H9 (cell line): ENCODE results near the gene SPPL3. TPM values are rescaled to one million over a fixed set of nuclear protein-coding genes. Genes with fewer than 3 reads are reported as not detected.

Source experiments
- DNase-seq: peaks from one replicate; pipeline ENCODE4 v3.0.0-alpha.2; 2017
- H2AFZ ChIP-seq: one replicate; pipeline ENCODE4 v1.6.1; 2013; ENCODE audit warnings: mild to moderate bottlenecking, low read length, control low read depth, moderate library complexity
- H2AK5ac ChIP-seq: 2 replicates; pipeline ENCODE4 v1.6.1; 2013; ENCODE audit warnings: low read length, control low read depth, mixed read lengths; ENCODE audit not compliant: insufficient read length
- H2BK120ac ChIP-seq: one replicate; pipeline ENCODE4 v1.6.1; 2013; ENCODE audit warnings: low read depth, mild to moderate bottlenecking, low read length, control low read depth, inconsistent platforms; ENCODE audit not compliant: poor library complexity, severe bottlenecking
- H2BK12ac ChIP-seq: 2 replicates; pipeline ENCODE4 v1.6.1; 2013; ENCODE audit warnings: low read length, control low read depth, mixed read lengths, low read depth; ENCODE audit not compliant: insufficient read length
- H2BK15ac ChIP-seq: 2 replicates; pipeline ENCODE4 v1.6.1; 2013; ENCODE audit warnings: low read depth, low read length, control low read depth
- H2BK20ac ChIP-seq: one replicate; pipeline ENCODE4 v1.6.1; 2013; ENCODE audit warnings: low read depth, mild to moderate bottlenecking, low read length, control low read depth, inconsistent platforms; ENCODE audit not compliant: poor library complexity, severe bottlenecking
- H2BK5ac ChIP-seq: 2 replicates; pipeline ENCODE4 v1.6.1; 2013; ENCODE audit warnings: low read length, control low read depth, mixed read lengths; ENCODE audit not compliant: insufficient read length
- H3K14ac ChIP-seq: 2 replicates; pipeline ENCODE4 v1.6.1; 2013; ENCODE audit warnings: low read length, control low read depth; ENCODE audit not compliant: insufficient read depth
- H3K18ac ChIP-seq: 2 replicates; pipeline ENCODE4 v1.6.1; 2013; ENCODE audit warnings: low read depth, mild to moderate bottlenecking, mixed read lengths, low read length, control low read depth; ENCODE audit not compliant: insufficient read length
- H3K23ac ChIP-seq: 2 replicates; pipeline ENCODE4 v1.6.1; 2013; ENCODE audit warnings: low read length, control low read depth, mixed read lengths, low read depth; ENCODE audit not compliant: insufficient read length
- H3K23me2 ChIP-seq: 2 replicates; pipeline ENCODE4 v1.6.1; 2013; ENCODE audit warnings: low read depth, mild to moderate bottlenecking, mixed read lengths, low read length, control low read depth; ENCODE audit not compliant: insufficient read length, poor library complexity, severe bottlenecking
- H3K27ac ChIP-seq: 2 replicates; pipeline ENCODE4 v1.5.1; 2013; ENCODE audit warnings: low read length, control low read depth, mixed read lengths, low read depth; ENCODE audit not compliant: insufficient read length
- H3K27me3 ChIP-seq: 2 replicates; pipeline ENCODE4 v1.6.1; 2013; ENCODE audit warnings: low read length, control low read depth, inconsistent platforms; ENCODE audit not compliant: insufficient read depth
- H3K4ac ChIP-seq: 2 replicates; pipeline ENCODE4 v1.6.1; 2013; ENCODE audit warnings: low read depth, mild to moderate bottlenecking, control low read depth, inconsistent platforms, low read length, moderate library complexity
- H3K4me1 ChIP-seq: 2 replicates; pipeline ENCODE4 v1.6.1; 2013; ENCODE audit warnings: low read length, control low read depth, inconsistent platforms; ENCODE audit not compliant: insufficient read depth
- H3K4me2 ChIP-seq: 2 replicates; pipeline ENCODE4 v1.6.1; 2013; ENCODE audit warnings: low read length, control low read depth, mixed read lengths; ENCODE audit not compliant: insufficient read length, insufficient read depth
- H3K56ac ChIP-seq: 2 replicates; pipeline ENCODE4 v1.6.1; 2013; ENCODE audit warnings: low read depth, mild to moderate bottlenecking, mixed read lengths, low read length, control low read depth; ENCODE audit not compliant: insufficient read length
- H3K79me1 ChIP-seq: 2 replicates; pipeline ENCODE4 v1.6.1; 2013; ENCODE audit warnings: low read depth, mild to moderate bottlenecking, moderate library complexity, low read length, control low read depth, inconsistent platforms; ENCODE audit not compliant: insufficient read depth, poor library complexity, severe bottlenecking
- H3K79me2 ChIP-seq: 2 replicates; pipeline ENCODE4 v1.6.1; 2013; ENCODE audit warnings: low read length, control low read depth, inconsistent platforms; ENCODE audit not compliant: insufficient read depth
- H3K9ac ChIP-seq: 2 replicates; pipeline ENCODE4 v1.6.1; 2013; ENCODE audit warnings: low read length, control low read depth, mixed read lengths; ENCODE audit not compliant: insufficient read length; ENCODE audit errors: extremely low read depth
- H3K9me3 ChIP-seq: one replicate; pipeline ENCODE4 v1.6.1; 2013; ENCODE audit warnings: low read depth, low read length, inconsistent platforms; ENCODE audit not compliant: control insufficient read depth
- H3T11ph ChIP-seq: one replicate; pipeline ENCODE4 v1.6.1; 2013; ENCODE audit warnings: mild to moderate bottlenecking, low read length, control low read depth, inconsistent platforms
- H4K20me1 ChIP-seq: one replicate; pipeline ENCODE4 v1.6.1; 2013; ENCODE audit not compliant: control insufficient read depth, insufficient read length, insufficient read depth
- H4K5ac ChIP-seq: 2 replicates; pipeline ENCODE4 v1.6.1; 2013; ENCODE audit warnings: low read depth, mild to moderate bottlenecking, mixed read lengths, low read length, control low read depth; ENCODE audit not compliant: insufficient read length
- H4K8ac ChIP-seq: replicated peaks from 2 replicates; pipeline ENCODE4 v1.6.1; 2013; ENCODE audit warnings: low read length, control low read depth, mixed read lengths, low read depth; ENCODE audit not compliant: insufficient read length
- H4K91ac ChIP-seq: 2 replicates; pipeline ENCODE4 v1.6.1; 2013; ENCODE audit warnings: low read depth, mild to moderate bottlenecking, moderate library complexity, mixed read lengths, low read length, control low read depth; ENCODE audit not compliant: insufficient read length
- H3K27ac Mint-ChIP-seq, 3 experiments: 2 replicates in 2 of 3; 3 replicates in 1 of 3; pipeline ENCODE4 v1.8.0; 2020 to 2021; ENCODE audit warnings: mixed read lengths in 3 of 3, mild to moderate bottlenecking in 1 of 3, moderate library complexity in 1 of 3
- H3K27me3 Mint-ChIP-seq: 2 replicates; pipeline ENCODE4 v1.8.0; 2021; ENCODE audit warnings: low read depth, mild to moderate bottlenecking, moderate library complexity, mixed read lengths
- H3K36me3 Mint-ChIP-seq, 3 experiments: 2 replicates in 2 of 3; 3 replicates in 1 of 3; pipeline ENCODE4 v1.8.0; 2020 to 2021; ENCODE audit warnings: low read depth in 3 of 3, mixed read lengths in 3 of 3; ENCODE audit not compliant: insufficient read depth in 1 of 3
- H3K4me1 Mint-ChIP-seq, 2 experiments: 2 replicates each; pipeline ENCODE4 v1.8.0; 2020; ENCODE audit warnings: mixed read lengths in 2 of 2
- H3K4me3 Mint-ChIP-seq, 2 experiments: 2 replicates in 1 of 2; 3 replicates in 1 of 2; pipeline ENCODE4 v1.8.0; 2020 to 2021; ENCODE audit warnings: mild to moderate bottlenecking in 2 of 2, mixed read lengths in 2 of 2, moderate library complexity in 1 of 2
- H3K9me3 Mint-ChIP-seq, 2 experiments: 2 replicates in 1 of 2; 3 replicates in 1 of 2; pipeline ENCODE4 v1.8.0; 2020; ENCODE audit warnings: mild to moderate bottlenecking in 2 of 2, mixed read lengths in 2 of 2, moderate library complexity in 1 of 2
- total RNA-seq: library from RNA; stranded (reverse); gene quantifications from 2 replicates; pipeline ENCODE4 v1.2.1, GENCODE V29; 2021
- TF ChIP-seq, protein P1 (sequence below): fragments of 200-600 bp; sonication (generic); conservative IDR thresholded peaks from 3 replicates; pipeline ENCODE4 v1.8.0; 2021; ENCODE audit warnings: antibody characterized with exemption, mild to moderate bottlenecking

SPPL3 gene
- total RNA-seq, 1 experiment from 2014 or later: 46.3 TPM

DNA sequence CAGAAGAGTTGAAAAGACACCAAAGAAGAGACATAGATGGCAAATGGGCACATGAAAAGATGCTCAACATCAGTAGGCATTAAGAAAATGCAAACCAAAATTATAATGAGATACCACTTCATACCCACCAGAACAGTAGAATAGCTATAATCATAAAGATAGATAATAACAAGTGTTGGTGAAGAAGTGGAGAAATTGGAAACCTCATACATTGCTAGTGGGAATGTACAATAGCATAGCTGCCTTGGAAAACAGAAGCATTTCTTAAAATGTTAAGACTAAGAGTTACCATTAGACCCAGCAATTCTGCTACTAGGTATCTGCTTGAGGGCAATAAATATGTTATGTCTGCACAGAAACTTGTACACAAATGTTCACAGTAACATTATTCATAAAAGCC, 99.7 kb downstream of the SPPL3 start:
- H3K79me2 ChIP-seq: no peaks in the 10 kb centered on the region
- H2BK15ac ChIP-seq: no peak overlapping the region
- no peak overlapping the region for H2BK120ac ChIP-seq
- no peaks in the 10 kb centered on the region for H4K20me1 ChIP-seq
- no peak overlapping the region for H3K27ac Mint-ChIP-seq
- H3K9ac ChIP-seq: no peak overlapping the region
- TF ChIP-seq, protein P1, sequence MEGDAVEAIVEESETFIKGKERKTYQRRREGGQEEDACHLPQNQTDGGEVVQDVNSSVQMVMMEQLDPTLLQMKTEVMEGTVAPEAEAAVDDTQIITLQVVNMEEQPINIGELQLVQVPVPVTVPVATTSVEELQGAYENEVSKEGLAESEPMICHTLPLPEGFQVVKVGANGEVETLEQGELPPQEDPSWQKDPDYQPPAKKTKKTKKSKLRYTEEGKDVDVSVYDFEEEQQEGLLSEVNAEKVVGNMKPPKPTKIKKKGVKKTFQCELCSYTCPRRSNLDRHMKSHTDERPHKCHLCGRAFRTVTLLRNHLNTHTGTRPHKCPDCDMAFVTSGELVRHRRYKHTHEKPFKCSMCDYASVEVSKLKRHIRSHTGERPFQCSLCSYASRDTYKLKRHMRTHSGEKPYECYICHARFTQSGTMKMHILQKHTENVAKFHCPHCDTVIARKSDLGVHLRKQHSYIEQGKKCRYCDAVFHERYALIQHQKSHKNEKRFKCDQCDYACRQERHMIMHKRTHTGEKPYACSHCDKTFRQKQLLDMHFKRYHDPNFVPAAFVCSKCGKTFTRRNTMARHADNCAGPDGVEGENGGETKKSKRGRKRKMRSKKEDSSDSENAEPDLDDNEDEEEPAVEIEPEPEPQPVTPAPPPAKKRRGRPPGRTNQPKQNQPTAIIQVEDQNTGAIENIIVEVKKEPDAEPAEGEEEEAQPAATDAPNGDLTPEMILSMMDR: no peak
- no peak overlapping the region for H3K4me3 Mint-ChIP-seq
- H3K56ac ChIP-seq: no peak overlapping the region
- no peak overlapping the region for H4K91ac ChIP-seq
- no peak overlapping the region for H3K4ac ChIP-seq
- H3K23me2 ChIP-seq: no peaks in the 10 kb centered on the region
- peaks cover 5% of the 10 kb centered on the region; the same call in 1 of the 2 replicates for H3K4me1 ChIP-seq
- peaks cover 20 to 22% of the 10 kb centered on the region in 2 experiments for H3K4me1 Mint-ChIP-seq
- no peak overlapping the region for H2BK12ac ChIP-seq
- H2BK5ac ChIP-seq: no peak overlapping the region
- H2AFZ ChIP-seq: no peak overlapping the region
- no peak overlapping the region for H2AK5ac ChIP-seq
- no peak for DNase-seq
- no peak overlapping the region for H4K5ac ChIP-seq
- H3K18ac ChIP-seq: no peak overlapping the region
- H3K14ac ChIP-seq: no peak overlapping the region
- H3K9me3 ChIP-seq: no peaks in the 10 kb centered on the region
- H2BK20ac ChIP-seq: no peak overlapping the region
- H4K8ac ChIP-seq: no peak overlapping the region
- H3K27me3 Mint-ChIP-seq: no peaks in the 10 kb centered on the region
- H3K79me1 ChIP-seq: peaks cover 3% of the 10 kb centered on the region
- no peak overlapping the region for H3K23ac ChIP-seq
- H3K27ac ChIP-seq: no peak overlapping the region
- H3T11ph ChIP-seq: no peak overlapping the region
- no peak overlapping the region for H3K4me2 ChIP-seq
- no peaks in the 10 kb centered on the region for H3K9me3 Mint-ChIP-seq
- peaks cover 0 to 7% (median 2%) of the 10 kb centered on the region in 3 experiments; a peak in 3 of 7 replicates for H3K36me3 Mint-ChIP-seq
- no peaks in the 10 kb centered on the region for H3K27me3 ChIP-seq
